HG03378 (cell line): ENCODE results near the gene MAP3K13.

ENCODE experiments used
- ATAC-seq: cut with Tn5 transposase; IDR thresholded peaks from one replicate; pipeline ENCODE4 v1.9.1; 2021; ENCODE audit warnings: mild to moderate bottlenecking, moderate library complexity; ENCODE audit not compliant: unreplicated experiment

Gene MAP3K13

GRCh38 chr3:185498503-185499396 lies 135.8 kb downstream of the MAP3K13 start, which contains the start of gene TMEM41A:
TSS of gene TMEM41A (minus strand) at chr3:185499035. CDS start at chr3:185498961, 74 bp downstream.
- ATAC-seq = peak; percentile 79

GRCh38 chr3:185502987-185503386 lies 140.1 kb downstream of the MAP3K13 start:
- no peak for ATAC-seq

- ATAC-seq = no peak
These were observed 140.6 kb downstream of the MAP3K13 start for GRCh38 chr3:185503521-185503920.

GRCh38 chr3:185504636-185505035 lies 141.7 kb downstream of the MAP3K13 start:
- no peak for ATAC-seq

GRCh38 chr3:185507883-185508282 lies 144.9 kb downstream of the MAP3K13 start:
- ATAC-seq = no peak

GRCh38 chr3:185508335-185508991 lies 145.5 kb downstream of the MAP3K13 start:
- ATAC-seq = no peak

GRCh38 chr3:185511711-185512110 lies 148.8 kb downstream of the MAP3K13 start:
- ATAC-seq = no peak

- ATAC-seq = no peak
These were observed 154.6 kb downstream of the MAP3K13 start for GRCh38 chr3:185517387-185518130.

GRCh38 chr3:185519021-185519420 lies 156.1 kb downstream of the MAP3K13 start:
- ATAC-seq = no peak

- no peak for ATAC-seq
These were observed 158.6 kb downstream of the MAP3K13 start for GRCh38 chr3:185521349-185522138.

GRCh38 chr3:185526349-185526951 lies 163.5 kb downstream of the MAP3K13 start:
- no peak for ATAC-seq

GRCh38 chr3:185527364-185527763 lies 164.4 kb downstream of the MAP3K13 start:
- no peak for ATAC-seq

GRCh38 chr3:185528532-185528931 lies 165.6 kb downstream of the MAP3K13 start:
- ATAC-seq = no peak

- ATAC-seq = no peak
These were observed 167.9 kb downstream of the MAP3K13 start for GRCh38 chr3:185530856-185531255.

GRCh38 chr3:185532901-185533300 lies 170.0 kb downstream of the MAP3K13 start:
- ATAC-seq = no peak

GRCh38 chr3:185534511-185534910 lies 171.6 kb downstream of the MAP3K13 start:
- no peak for ATAC-seq

- ATAC-seq = peak; percentile 99
These were observed 174.5 kb downstream of the MAP3K13 start for GRCh38 chr3:185537369-185537970.
